Keratinocyte (primary cell): ENCODE data around the gene CLDN1.

ENCODE experiments used
- CTCF ChIP-seq, 3 experiments: IDR thresholded peaks in 1 of 3; conservative IDR thresholded peaks in 1 of 3; optimal IDR thresholded peaks in 1 of 3; 2 replicates in 2 of 3; 3 replicates in 1 of 3; pipeline versions ENCODE3 to v1.5.1; 2011; ENCODE audit warnings: low read length in 3 of 3, mild to moderate bottlenecking in 3 of 3, moderate library complexity in 2 of 3, control low read depth in 1 of 3, inconsistent platforms in 1 of 3; ENCODE audit not compliant: insufficient read depth in 2 of 3; ENCODE audit errors: extremely low read depth in 1 of 3
- EZH2 ChIP-seq: IDR thresholded peaks from one replicate; pipeline ENCODE4 v1.6.1; 2012; ENCODE audit warnings: inconsistent platforms, mild to moderate bottlenecking, low read length, moderate library complexity

GRCh38 chr3:190269101-190269500, 53.1 kb downstream of the CLDN1 start:
- TF ChIP-seq CTCF (optimal IDR thresholded peaks at IDR 0.05 in 1 of 3, IDR thresholded peaks at IDR 0.05 in 1 of 3, conservative IDR thresholded peaks at IDR 0.05 in 1 of 3; ENCODE audit: extremely low read depth in 1 of 3, insufficient read depth in 2 of 3, low read length in 3 of 3) (no peak), EZH2 (no peak)
